HG03060 (cell line): ENCODE results near the gene RAD51D.
A peak's percentile ranks its signal among the peaks of the same experiment; 100 is the strongest.
"Not testable (repeated sequence)": the region's sequence is repeated elsewhere in the genome, so short reads cannot be mapped to it uniquely, and the experiment has no call there.

Experiments
- ATAC-seq: cut with Tn5 transposase; IDR thresholded peaks from one replicate; pipeline ENCODE4 v1.9.1; 2021; ENCODE audit warnings: low read depth, moderate number of reproducible peaks; ENCODE audit not compliant: unreplicated experiment

Gene RAD51D

DNA sequence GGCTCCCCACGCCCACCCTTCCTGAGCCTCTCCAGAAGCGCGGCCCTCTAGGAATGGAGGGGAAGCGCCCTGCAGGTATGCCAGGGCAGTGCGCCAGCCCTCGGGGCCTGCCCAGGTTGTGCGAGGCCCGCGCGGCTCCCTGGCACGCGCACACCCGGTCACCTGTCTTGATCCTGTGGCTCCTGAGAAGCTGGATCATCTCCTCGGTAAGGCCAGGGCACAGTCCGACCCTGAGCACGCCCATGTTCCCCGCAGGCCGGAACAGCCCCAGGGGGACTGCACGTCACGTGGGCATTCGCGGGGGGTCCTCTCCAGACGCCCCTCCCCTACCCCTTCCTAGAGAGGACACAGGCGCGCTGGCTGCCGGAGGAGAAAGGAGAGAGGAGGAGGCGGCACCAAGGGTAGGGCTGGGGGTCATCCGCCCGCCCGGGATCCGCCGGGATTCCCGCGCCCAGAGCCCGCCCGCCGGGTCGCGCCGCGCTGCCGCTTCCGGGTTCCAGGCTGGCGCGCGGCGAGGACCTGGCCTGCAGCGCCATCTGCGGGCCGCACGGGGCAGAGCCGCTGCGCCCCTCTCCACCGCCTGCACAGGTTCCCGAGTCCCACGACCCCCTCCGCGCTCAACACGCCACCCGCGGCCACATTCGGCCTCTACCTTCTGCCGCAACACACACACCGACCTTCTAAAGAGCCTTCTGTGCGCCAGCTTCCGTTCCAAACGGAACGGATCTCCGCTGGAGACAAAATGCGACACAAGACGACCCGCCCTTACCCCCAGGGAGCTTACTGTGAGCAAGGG is at the start of gene RAD51D:
TSS of gene RAD51D (minus strand) at position 491 of the 796 bp plus-strand sequence. CDS start at position 244, 247 bp downstream.
- ATAC-seq, result peak; percentile 39

DNA sequence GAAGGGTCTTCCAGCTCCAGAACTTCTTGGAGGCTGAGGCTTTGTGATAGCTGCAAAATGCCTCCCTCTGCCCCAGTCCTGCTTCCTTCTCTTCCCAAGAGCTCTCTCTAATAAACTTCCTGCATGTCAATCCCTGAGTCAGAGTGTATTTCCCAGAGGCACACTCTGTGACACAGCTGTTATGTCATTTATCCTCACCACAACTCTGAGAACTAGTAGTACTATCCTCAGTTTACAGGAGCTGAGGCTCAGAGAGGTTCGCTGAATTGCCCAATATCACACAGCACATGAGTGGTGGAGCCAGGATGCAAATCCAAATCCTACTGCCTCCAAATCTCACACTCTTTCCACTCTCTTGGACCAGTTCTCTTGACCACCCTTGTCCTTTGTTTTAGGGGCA is 48.0 kb upstream of the RAD51D start:
- no peak for ATAC-seq

DNA sequence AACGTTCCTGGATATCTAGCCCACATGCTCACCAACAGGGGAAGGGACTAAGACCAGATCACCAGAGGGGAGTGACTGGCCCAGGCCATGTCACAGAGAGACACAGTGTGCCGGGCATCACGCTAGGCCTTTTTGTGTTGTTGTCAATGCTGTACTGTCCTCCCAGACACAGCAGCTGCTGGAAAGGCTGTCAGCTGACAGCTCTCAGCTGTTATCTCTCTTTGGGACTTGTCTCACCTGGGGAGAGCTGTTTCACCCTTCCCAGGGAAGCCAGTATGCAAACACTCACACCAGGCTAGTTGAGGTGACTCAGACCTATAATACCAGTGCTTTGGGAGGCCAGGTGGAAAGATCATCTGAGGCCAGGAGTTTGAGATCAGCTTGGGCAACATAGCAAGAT is 47.4 kb upstream of the RAD51D start:
- ATAC-seq, result no peak

DNA sequence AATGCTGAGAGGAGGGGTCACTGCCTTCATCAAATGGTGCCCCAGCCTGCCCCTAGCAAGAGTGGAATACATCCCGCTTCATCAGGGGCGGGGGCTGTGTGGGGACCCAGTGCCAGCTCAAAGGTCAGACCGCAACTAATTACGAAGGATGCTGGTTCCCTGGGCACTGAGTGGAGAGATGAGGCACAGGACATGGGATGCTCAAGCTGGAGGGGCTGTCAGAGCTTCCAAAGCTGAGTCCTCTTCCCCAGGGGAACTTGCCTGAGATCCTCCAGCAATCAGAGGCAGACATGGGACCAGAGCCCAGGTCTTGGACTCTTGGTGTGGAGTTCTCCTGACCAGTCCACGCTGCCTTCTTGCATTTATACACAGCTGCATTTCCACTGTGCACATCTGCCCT is 46.9 kb upstream of the RAD51D start:
- ATAC-seq, result no peak

DNA sequence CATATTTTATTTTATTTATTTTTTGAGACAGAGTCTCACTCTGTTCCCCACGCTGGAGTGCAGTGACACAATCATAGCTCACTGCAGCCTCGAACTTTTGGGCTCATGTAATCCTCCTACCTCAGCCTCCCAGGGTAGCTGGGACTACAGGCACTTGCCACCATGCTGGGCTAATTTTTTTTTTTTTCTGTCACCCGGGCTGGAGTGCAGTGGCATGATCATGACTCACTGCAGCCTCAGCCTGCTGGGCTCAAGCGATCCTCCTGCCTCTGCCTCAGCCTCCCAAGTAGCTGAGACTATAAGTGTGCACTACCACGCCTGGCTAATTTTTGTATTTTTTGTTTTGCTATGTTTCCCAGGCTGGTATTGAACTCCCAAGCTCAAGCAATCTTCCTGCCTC is 45.1 kb upstream of the RAD51D start:
- no peak for ATAC-seq

DNA sequence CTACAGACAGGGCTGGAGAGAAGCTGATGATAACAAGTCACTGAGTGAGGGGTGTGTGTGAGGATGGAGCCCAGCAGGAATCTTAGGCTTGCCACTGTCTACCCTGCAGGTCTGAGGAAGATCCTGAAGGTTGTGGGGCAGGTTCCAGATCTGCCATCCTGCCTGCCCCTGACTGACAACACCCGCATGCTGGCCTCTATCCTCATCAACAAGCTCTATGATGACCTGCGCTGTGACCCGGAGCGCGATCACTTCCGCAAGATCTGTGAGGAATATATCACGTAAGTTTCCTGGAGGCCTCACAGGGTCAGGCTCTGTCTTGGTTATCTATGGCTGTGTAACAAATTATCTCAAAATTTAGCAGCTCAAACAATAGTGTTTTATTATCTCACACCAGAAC is 44.2 kb upstream of the RAD51D start:
- ATAC-seq, result no peak

DNA sequence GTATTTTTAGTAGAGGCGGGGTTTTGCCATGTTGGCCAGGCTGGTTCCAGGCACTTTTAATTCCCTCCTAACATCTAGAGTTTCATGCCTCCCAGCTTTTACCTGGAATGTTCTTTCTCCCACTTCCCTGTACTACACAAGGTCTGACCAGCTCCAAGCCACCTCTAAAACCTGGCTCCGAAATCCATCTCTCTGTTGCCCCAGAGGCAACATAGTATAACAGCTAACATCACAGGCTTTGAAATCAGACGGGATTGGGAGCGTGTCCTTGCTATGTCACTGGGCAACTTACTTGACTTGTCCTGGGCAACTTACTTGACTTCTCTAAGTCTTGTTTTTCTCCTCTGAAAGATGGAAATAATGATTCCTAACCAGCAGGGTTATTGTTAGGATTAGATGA is 43.1 kb upstream of the RAD51D start:
- no peak for ATAC-seq

DNA sequence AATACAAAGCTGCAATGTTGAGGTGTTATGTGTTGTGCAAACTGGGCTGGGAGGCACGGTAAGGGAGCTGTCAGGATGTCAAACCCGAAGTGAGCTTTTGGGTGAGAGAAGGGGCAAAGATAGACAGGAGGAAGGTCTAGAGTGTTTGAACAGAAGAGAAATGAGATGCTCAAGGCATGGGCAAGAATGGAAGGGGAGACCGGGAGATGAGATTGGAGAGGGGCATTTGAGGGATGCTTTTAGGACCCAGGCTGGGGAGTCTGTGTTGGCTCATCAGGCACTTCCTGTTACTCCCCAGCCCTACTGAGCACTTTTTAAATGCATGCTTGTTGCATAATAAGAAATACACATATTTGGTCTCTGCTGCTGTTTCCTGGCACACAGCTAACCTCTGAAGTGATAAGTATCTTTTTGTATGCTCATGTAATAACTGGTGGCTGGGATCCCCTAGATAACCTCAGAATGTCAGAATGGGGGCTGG is 41.7 kb upstream of the RAD51D start:
- no peak for ATAC-seq

DNA sequence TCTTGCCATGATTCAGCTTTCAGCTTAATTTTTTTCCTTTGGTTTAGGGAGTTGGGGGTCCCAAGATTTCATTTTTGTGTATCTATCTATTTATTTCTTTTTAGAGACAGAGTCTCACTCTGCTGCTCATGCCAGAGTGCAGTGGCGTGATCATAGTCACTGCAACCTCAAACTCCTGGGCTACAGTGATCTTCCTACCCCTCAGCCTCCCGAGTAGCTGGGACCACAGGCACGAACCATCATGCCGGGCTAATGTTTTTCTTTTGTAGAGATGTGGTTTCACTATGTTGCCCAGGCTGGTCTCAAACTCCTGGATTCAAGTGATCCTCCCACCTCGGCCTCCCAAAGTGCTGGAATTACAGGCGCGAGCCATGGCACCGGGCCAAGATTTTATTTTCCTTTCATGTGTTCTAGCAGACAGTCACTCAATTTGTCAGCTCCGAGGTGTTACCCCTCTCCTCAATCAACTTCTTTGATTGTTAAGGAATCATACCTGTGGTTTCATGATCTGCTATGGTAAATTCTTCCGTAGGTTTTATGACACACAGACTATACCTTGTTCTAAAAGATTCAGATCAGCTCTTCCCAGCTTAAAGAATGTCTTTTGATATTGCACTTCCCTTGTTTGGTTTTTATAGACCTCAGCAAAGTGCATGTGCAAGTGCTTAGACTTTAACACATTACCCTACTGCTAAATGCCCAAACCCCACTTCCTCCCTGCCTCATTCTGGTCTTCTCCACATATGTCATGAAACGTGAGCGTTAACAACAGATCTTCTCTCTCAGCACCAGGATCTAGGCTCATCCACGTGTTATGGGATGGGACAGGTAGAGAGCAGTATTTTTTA is 40.9 kb upstream of the RAD51D start:
- no peak for ATAC-seq

DNA sequence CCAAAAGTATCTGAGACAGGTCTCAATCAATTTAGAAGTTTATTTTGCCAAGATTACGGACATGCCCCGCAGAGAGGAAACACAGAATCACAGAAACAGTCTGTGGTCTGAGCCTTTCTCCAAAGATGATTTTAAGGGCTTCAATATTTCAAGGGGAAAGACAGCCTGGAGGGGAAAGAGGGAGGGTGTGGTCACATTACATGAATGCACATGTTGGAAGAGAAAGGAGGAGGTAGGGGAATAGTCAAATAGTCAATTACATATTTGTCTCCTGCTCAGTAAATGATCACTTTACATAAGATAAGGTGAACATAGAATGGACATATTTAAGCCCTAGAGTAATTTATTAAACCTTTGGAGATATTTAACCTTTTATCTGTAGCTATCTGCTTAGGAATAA is 40.3 kb upstream of the RAD51D start:
- no peak for ATAC-seq

DNA sequence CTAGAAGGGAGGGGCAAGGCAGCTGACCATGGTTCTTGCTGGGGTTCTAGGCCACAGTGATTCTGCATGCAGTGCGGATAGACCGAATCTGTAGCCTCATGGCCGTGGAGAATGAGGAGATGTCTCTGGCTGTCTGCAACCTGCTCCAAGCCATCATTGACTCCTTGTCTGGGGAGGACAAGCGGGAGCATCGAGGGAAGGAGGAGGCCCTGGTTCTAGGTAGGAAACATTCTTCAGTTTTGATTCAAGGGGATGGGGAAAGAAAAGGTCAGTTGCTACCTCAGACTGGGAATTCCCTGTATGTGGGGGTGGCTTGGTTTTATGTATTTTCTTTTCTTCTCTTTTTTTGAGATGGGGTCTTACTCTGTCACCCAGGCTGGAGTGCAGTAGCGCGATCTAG is 35.6 kb upstream of the RAD51D start:
- no peak for ATAC-seq

DNA sequence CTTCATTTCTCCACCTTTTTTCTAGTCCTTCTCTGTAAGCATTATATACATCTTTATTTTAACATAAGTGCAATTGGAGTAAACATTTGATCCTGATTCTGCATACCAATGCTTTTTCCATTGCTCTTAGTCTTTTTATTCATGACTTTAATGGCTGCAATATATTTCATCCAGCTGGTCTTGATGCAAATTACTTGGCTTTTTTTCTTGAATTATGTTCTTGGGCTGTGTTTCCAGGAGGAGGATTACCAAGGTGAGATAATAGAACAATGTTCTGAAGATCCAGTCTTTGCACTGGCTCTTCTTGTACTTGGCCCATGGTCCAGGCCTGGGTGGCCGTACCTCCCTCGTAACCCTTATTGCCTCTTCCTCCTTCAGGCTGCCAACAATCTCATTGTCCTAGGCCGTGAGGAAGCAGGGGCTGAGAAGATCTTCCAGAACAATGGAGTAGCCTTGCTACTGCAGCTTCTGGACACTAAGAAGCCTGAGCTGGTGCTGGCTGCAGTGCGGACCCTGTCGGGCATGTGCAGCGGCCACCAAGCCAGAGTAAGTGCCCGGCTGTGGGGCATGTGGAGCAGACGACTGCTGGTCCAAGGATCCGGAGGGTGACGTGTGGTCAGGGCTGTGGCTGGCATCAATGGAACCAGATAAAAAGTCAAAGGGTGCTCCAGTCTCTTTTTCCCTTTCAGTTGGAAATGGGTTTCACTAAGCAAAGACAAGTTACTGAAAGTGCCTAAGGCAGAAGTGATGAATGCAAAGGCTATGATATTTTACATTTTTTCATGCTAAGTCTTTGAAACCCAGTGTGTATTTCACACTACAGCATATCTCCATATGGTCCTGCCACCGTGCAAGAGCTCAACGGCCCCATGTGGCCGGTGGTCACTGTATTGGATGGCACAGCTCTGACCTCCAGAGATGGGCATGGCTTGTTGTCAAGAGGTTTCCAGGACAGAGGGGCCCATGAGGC is 34.8 kb upstream of the RAD51D start:
- ATAC-seq, result no peak

DNA sequence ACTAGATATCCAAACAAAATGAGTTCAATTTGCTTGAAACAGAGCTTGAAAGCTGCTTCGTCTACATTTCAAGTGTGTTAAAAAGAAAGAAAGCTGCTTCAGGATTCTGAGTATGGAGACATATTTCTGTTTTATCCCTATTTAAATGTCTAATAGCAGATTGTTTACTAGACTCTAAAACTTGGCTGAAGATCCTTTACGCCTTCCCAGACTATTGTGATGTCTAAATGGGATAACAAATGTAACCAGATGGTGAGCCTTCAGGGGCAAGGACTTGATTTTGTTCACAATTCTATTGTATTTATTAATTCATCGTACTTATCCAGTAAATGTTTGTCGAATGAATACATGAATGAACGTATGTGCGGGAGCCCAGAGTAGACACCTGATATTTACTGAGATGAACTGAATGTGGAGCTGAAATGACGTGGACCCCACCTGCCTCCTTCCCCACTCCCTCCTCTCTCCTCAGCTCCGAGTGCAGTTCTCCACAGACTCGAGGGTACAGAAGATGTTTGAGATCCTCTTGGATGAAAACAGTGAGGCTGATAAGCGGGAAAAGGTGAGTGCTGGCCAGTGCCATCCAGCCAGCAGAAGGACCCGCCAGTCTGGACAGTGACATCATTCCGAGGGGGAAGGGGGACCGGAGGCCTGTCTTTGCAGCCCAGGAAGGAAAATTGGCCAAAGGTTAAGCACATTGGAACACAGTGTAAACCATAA is 32.9 kb upstream of the RAD51D start:
- no peak for ATAC-seq

DNA sequence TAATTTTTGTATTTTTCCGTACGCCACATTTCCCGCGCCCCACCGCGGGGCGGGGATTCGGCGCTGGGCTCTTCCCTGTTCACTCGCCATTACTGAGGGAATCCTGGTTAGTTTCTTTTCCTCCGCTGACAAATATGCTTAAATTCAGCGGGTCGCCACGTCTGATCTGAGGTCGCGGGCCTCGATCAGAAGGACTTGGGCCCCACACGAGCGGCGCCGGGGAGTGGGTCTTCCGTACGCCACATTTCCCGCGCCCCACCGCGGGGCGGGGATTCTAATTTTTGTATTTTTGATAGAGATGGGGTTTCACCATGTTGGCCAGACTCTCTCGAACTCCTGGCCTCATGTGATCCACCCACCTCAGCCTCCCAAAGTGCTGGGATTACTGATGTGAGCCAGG is 31.4 kb upstream of the RAD51D start:
- ATAC-seq, result not testable (repeated sequence)

DNA sequence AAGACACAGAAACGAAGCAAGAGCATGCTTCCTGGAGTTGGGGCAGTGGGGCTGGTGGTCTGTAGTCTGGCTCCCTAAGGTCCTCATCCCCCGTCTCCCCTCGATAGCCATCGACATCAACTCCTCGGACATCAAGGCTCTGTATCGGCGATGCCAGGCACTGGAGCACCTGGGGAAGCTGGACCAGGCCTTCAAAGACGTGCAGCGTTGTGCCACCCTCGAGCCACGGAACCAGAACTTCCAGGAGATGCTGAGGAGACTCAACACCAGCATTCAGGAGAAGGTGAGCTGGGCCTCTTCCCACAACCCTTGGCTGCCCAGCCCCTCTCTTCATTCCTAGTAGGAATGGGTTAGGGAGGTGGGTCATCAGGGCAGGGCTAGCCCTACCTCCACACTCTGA is 30.3 kb upstream of the RAD51D start:
- no peak for ATAC-seq

DNA sequence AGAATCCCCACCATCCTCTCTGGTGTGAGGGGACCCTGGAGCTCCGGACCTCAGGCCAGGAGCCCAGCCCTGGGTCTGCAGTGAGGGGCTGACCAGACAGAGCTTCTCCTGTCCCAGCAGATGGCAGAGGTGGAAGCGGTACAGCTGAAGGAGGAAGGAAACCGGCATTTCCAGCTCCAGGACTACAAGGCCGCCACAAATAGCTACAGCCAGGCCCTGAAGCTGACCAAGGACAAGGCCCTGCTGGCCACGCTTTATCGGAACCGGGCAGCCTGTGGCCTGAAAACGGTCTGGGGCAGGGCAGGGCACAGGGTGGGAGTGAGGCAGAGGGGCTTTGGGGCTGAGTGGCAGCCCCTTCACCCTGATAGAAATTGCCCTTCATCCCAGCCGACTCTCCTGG is 28.5 kb upstream of the RAD51D start:
- no peak for ATAC-seq

DNA sequence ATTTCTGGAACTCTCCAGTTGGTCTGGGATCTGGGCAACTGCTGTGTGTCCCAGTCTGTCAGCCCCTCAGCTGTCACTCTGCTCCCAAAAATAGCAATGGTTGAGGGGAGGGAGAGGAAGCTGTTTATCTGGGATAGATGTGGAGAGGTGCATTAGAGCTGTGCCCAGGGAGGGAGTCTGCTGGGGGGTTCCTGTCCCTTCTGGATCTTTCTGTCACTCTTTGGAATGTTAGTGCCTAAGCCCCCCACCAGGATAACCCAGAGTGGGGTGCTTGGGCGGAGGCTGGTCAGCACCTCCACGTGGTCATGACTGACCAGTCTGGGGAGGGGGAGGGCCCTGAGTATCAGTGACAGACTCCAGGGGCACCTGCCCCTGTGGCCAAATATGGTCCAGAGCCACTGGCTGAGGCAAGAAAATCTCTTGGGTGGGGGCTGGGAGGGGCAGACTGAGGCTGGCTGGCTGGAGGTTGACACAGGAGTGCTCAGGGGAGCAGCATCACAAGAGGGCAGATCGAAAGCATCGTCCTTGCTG is 27.8 kb upstream of the RAD51D start, which contains the start of gene UNC45B:
TSS of gene UNC45B (plus strand) at position 443 of the 531 bp plus-strand sequence. CDS start 447 bp downstream, outside the sequence.
- no peak for ATAC-seq

DNA sequence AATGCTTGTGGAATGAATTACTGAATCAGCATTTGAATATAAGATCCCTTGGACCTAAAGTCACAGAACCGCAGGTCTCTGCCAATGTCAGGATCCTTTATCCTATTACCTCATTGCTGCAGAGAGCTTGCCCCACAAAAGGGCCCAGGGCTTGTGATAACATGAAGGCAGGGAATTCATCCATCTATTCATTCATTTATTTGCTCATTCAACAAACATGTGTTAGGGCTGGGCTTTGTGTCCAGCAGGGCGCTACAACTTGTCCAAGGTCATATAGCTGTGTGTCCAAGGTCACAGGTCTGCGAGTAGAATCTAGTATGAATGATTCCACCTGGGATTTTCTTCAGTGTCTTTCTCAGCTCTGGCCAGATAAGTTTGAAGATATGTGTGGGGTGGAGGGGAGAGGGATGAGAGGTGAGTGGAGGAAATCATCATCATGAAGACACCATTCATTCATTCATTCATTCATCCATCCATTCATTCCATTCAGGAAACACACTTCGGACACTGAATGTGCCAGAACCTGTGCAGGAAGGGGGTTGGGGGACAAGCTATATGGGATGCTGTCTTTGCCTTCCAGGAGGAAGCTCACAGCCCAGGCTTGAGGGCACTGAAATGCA is 26.7 kb upstream of the RAD51D start:
- no peak for ATAC-seq

DNA sequence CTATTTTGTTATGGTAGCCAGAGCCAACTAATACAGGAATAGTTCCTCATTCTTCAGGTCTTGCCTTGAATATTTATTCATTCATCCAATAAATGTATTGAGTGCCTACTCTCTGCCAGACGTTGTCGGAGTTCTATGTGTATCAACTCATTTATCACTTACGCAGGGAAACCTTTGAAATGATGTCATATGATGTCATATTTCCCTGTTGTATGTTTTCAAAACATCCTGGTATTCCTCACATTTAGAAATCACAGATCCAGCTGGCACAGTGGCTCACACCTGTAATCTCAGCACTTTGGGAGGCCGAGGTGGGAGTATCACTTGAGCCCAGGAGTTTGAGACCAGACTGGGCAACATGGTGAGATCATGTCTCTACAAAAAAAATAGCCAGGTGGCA is 25.2 kb upstream of the RAD51D start:
- no peak for ATAC-seq
